Spinal cord (tissue), 10 donors: ENCODE results near the gene UPF2. TPM values are rescaled to one million over a fixed set of nuclear protein-coding genes. Genes with fewer than 3 reads are reported as not detected.

ENCODE experiments used
- DNase-seq, 6 donors: peaks; one replicate each; pipeline versions ENCODE4 v3.0.0 to v3.0.0-alpha.2; 2013 to 2015; ENCODE audit warnings: low spot score in 6 of 6, low read depth in 4 of 6
- H3K27ac ChIP-seq: one replicate; pipeline ENCODE4 v1.5.1; 2013; ENCODE audit warnings: low read depth, low read length, control low read depth
- H3K27me3 ChIP-seq: one replicate; pipeline ENCODE4 v1.6.1; 2013; ENCODE audit warnings: low read length; ENCODE audit not compliant: control insufficient read depth, insufficient read depth
- H3K36me3 ChIP-seq: one replicate; pipeline ENCODE4 v1.6.1; 2013; ENCODE audit warnings: low read length; ENCODE audit not compliant: control insufficient read depth, insufficient read depth
- H3K4me1 ChIP-seq: one replicate; pipeline ENCODE4 v1.6.1; 2013; ENCODE audit warnings: low read length; ENCODE audit not compliant: control insufficient read depth, insufficient read depth
- H3K4me3 ChIP-seq: one replicate; pipeline ENCODE4 v1.5.1; 2013; ENCODE audit warnings: low read depth, low read length, control low read depth
- H3K9me3 ChIP-seq: one replicate; pipeline ENCODE4 v1.6.1; 2013; ENCODE audit warnings: low read length; ENCODE audit not compliant: control insufficient read depth, insufficient read depth
- WGBS: methylation state at CpG from one replicate; pipeline ENCODE4 v1.1.5; 2013; ENCODE audit warnings: missing lambda C conversion rate; ENCODE audit not compliant: insufficient coverage; 5-methylcytosine and 5-hydroxymethylcytosine counted together
- polyA plus RNA-seq, 2 donors: library from polyadenylated mRNA; unstranded; fragments of 120-200 nt; gene quantifications; one replicate each; pipeline ENCODE4 v1.2.1, GENCODE V29; 2013; ENCODE audit not compliant: insufficient read length in 2 of 2
- total RNA-seq, 2 donors: library from RNA; depleted of rRNA in 1 of 2; stranded (reverse); fragments of 120-200 nt in 1 of 2; fragments of >200 nt in 1 of 2; gene quantifications; one replicate each; pipeline versions ENCODE4 v1.2.3 to v1.2.4, GENCODE V29; 2013 to 2014
- donor health status: healthy.

The UPF2 gene
- total and polyA plus RNA-seq, 4 donors = 16.2 to 24.7 (median 22.1) TPM

DNA sequence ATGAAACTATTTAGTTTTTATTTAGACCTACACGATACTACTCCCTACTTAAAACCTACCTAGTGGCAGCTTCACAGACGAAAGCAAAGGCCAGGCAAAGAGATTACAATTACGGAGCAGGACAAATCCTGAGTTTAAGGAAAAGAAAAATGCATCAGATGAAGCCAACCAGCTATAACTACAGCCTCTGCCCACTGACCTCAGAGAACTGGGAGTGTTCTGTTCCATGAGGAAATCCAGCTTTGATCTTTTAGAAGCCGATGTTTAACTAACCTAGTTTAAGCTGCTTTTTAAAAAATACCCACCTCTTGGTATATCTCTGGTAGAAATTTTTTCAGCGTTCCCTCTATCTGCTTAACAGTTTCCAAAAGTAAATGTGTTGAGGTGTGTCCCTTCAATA is 3.0 kb upstream of the UPF2 start:
- no peak overlapping the region for H3K27ac ChIP-seq
- no peak overlapping the region for H3K4me3 ChIP-seq
- H3K9me3 ChIP-seq = no peaks in the 10 kb centered on the region
- no peaks in the 10 kb centered on the region for H3K36me3 ChIP-seq
- 80% methylated on average over 1 of the region's 5 CpGs for WGBS
- peaks cover 8% of the 10 kb centered on the region for H3K4me1 ChIP-seq
- DNase-seq = no peak
- H3K27me3 ChIP-seq = no peaks in the 10 kb centered on the region

GRCh38 chr10:12042409-12042796 is 206 bp downstream of the UPF2 start:
- WGBS = 0% methylated on average over 27 of the region's 31 CpGs
- H3K27me3 ChIP-seq = no peaks in the 10 kb centered on the region
- H3K4me1 ChIP-seq = peaks cover 10% of the 10 kb centered on the region
- H3K27ac ChIP-seq = peak overlapping the region; percentile 99
- H3K4me3 ChIP-seq = peak overlapping the region; percentile 76
- no peaks in the 10 kb centered on the region for H3K36me3 ChIP-seq
- no peaks in the 10 kb centered on the region for H3K9me3 ChIP-seq
- DNase-seq = peak in 3 of 6 donors; percentile 14 to 21 (median 15)

DNA sequence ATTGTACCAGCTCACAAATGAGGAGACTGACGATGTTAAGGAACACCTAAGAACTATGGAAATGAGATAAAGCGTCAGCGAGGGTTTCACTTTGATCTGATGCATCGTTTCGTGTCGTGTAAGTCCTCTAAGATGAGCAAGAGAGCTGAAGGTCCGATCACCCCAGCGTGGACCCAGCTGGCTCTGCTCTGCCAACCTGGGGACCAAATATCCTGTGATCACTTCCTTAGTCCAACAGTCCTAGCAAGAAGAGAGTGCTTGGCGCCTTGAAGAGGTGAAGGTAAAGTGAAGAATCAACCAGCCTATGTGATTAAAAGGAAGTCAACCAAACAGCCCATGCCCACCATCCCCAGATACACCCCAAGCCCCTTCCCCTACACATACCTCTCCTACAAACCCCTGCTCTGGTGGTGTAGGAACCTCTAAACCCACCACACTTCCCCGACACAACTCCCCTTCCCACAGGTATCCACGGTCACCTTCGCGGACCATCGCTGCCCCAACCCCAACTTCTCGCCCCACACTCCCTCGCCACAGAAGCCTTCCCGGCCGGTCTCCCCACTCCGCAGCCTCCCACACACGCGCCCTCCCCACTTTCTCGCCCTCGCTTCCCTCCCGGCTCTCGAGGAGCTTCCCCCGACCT is 722 bp downstream of the UPF2 start:
- Histone ChIP-seq H3K27ac (peak overlapping the region; percentile 99), H3K27me3 (no peaks in the 10 kb centered on the region), H3K4me1 (peaks cover 10% of the 10 kb centered on the region), H3K4me3 (peak overlapping the region; percentile 76), H3K36me3 (no peaks in the 10 kb centered on the region), H3K9me3 (no peaks in the 10 kb centered on the region)
- peak in 2 of 6 donors; percentile 4 to 13 for DNase-seq
- under 1% methylated on average over 23 of the region's 26 CpGs for WGBS

GRCh38 chr10:12036073-12036655 is 6.4 kb downstream of the UPF2 start:
- Histone ChIP-seq H3K9me3 (no peaks in the 10 kb centered on the region), H3K4me3 (no peak overlapping the region), H3K4me1 (peaks cover 2% of the 10 kb centered on the region), H3K36me3 (peaks cover 17% of the 10 kb centered on the region), H3K27me3 (no peaks in the 10 kb centered on the region), H3K27ac (no peak overlapping the region)
- no peak for DNase-seq
- WGBS = no CpG with 5 or more reads among the region's 3 CpGs

- no peaks in the 10 kb centered on the region for H3K4me1 ChIP-seq
- no CpG with 5 or more reads among the region's 4 CpGs for WGBS
- DNase-seq = no peak
- H3K4me3 ChIP-seq = no peak overlapping the region
- no peaks in the 10 kb centered on the region for H3K9me3 ChIP-seq
- no peaks in the 10 kb centered on the region for H3K27me3 ChIP-seq
- H3K36me3 ChIP-seq = peaks cover 21% of the 10 kb centered on the region
- no peak overlapping the region for H3K27ac ChIP-seq
These were observed 11.2 kb downstream of the UPF2 start for GRCh38 chr10:12031404-12031803.

GRCh38 chr10:12027539-12027938 is 15.1 kb downstream of the UPF2 start:
- Histone ChIP-seq H3K9me3 (no peaks in the 10 kb centered on the region), H3K4me3 (no peak overlapping the region), H3K4me1 (no peaks in the 10 kb centered on the region), H3K27me3 (no peaks in the 10 kb centered on the region), H3K36me3 (peaks cover 14% of the 10 kb centered on the region), H3K27ac (no peak overlapping the region)
- no peak for DNase-seq
- 100% methylated on average over 2 of the region's 2 CpGs for WGBS

DNA sequence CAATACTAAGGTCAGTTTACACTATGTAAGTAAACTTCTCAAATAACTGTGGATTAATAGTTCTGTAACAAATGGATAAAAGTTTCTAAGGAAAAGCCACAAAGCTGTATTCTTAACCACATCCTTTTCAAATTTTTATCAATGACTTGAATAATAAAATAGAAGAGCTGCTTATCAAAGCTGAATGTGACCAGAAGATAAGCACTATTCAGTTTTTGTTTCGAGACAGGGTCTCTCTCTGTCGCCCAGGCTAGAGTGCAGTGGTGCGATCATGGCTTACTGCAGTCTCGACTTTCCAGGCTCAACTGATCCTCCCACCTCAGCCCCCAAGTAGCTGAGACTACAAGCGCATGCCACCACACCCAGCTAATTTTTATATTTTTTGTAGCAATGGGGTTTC is 17.0 kb downstream of the UPF2 start:
- Histone ChIP-seq H3K36me3 (peaks cover 11% of the 10 kb centered on the region), H3K9me3 (no peaks in the 10 kb centered on the region), H3K27ac (no peak overlapping the region), H3K4me1 (no peaks in the 10 kb centered on the region), H3K27me3 (no peaks in the 10 kb centered on the region), H3K4me3 (no peak overlapping the region)
- no peak for DNase-seq
- WGBS = 81% methylated on average over 4 of the region's 5 CpGs

- Histone ChIP-seq H3K4me3 (no peak overlapping the region), H3K27ac (no peak overlapping the region), H3K27me3 (no peaks in the 10 kb centered on the region), H3K9me3 (no peaks in the 10 kb centered on the region), H3K36me3 (peaks cover 7% of the 10 kb centered on the region), H3K4me1 (no peaks in the 10 kb centered on the region)
- WGBS = no CpG with 5 or more reads among the region's 1 CpG
- no peak for DNase-seq
These were observed 19.9 kb downstream of the UPF2 start for GRCh38 chr10:12022580-12023257.

- Histone ChIP-seq H3K4me1 (no peaks in the 10 kb centered on the region), H3K27me3 (no peaks in the 10 kb centered on the region), H3K27ac (no peak overlapping the region), H3K9me3 (no peaks in the 10 kb centered on the region), H3K4me3 (no peak overlapping the region), H3K36me3 (peaks cover 7% of the 10 kb centered on the region)
- no CpG with 5 or more reads among the region's 2 CpGs for WGBS
- DNase-seq = no peak
These were observed 22.0 kb downstream of the UPF2 start for GRCh38 chr10:12020574-12020973.
